Neural crest cell (in vitro differentiated cells): ENCODE results near the gene SLC43A1. TPM values are rescaled to one million over a fixed set of nuclear protein-coding genes. Genes with fewer than 3 reads are reported as not detected.

Experiments
- DNase-seq: peaks from one replicate; pipeline ENCODE4 v3.0.0; 2021; ENCODE audit warnings: low read depth, mixed read lengths, low spot score
- H3K27ac Mint-ChIP-seq: one replicate; pipeline ENCODE4 v1.8.0; 2021; ENCODE audit warnings: mild to moderate bottlenecking, mixed read lengths; ENCODE audit not compliant: unreplicated experiment
- H3K27me3 Mint-ChIP-seq: 2 replicates; pipeline ENCODE4 v1.8.0; 2021; ENCODE audit warnings: low read depth, mild to moderate bottlenecking, mixed read lengths
- H3K36me3 Mint-ChIP-seq: 2 replicates; pipeline ENCODE4 v1.8.0; 2021; ENCODE audit warnings: low read depth, mild to moderate bottlenecking, mixed read lengths
- H3K4me1 Mint-ChIP-seq: 2 replicates; pipeline ENCODE4 v1.8.0; 2021; ENCODE audit warnings: mixed read lengths
- H3K4me3 Mint-ChIP-seq: one replicate; pipeline ENCODE4 v1.8.0; 2021; ENCODE audit warnings: mild to moderate bottlenecking, mixed read lengths
- H3K9me3 Mint-ChIP-seq: 2 replicates; pipeline ENCODE4 v1.8.0; 2021; ENCODE audit warnings: mixed read lengths
- CTCF ChIP-seq: fragments of 200-600 bp; sonication (generic); conservative IDR thresholded peaks from 2 replicates; pipeline ENCODE4 v1.5.0; 2021; ENCODE audit warnings: antibody characterized with exemption, mild to moderate bottlenecking
- total RNA-seq: library from RNA; stranded (reverse); gene quantifications from 2 replicates; pipeline ENCODE4 v1.2.1, GENCODE V29; 2021

Gene SLC43A1
- total RNA-seq, 1 donor from 2014 or later = 4.5 TPM

- Mint-ChIP-seq H3K36me3 (no peaks in the 10 kb centered on the region), H3K4me3 (no peak overlapping the region), H3K27me3 (peaks cover 21% of the 10 kb centered on the region), H3K9me3 (no peaks in the 10 kb centered on the region), H3K27ac (no peak overlapping the region), H3K4me1 (no peaks in the 10 kb centered on the region)
- TF ChIP-seq CTCF = no peak
- DNase-seq = no peak
These were observed 6.9 kb downstream of the SLC43A1 start for GRCh38 chr11:57508341-57509170.

GRCh38 chr11:57506522-57506921, 9.0 kb downstream of the SLC43A1 start:
- no peaks in the 10 kb centered on the region for H3K36me3 Mint-ChIP-seq
- peaks cover under 1% of the 10 kb centered on the region for H3K27me3 Mint-ChIP-seq
- no peaks in the 10 kb centered on the region for H3K9me3 Mint-ChIP-seq
- H3K4me3 Mint-ChIP-seq = no peak overlapping the region
- no peak for DNase-seq
- no peaks in the 10 kb centered on the region for H3K4me1 Mint-ChIP-seq
- H3K27ac Mint-ChIP-seq = no peak overlapping the region
- no peak for TF ChIP-seq CTCF

GRCh38 chr11:57504511-57504910, 11.0 kb downstream of the SLC43A1 start:
- H3K9me3 Mint-ChIP-seq = no peaks in the 10 kb centered on the region
- no peaks in the 10 kb centered on the region for H3K27me3 Mint-ChIP-seq
- no peak overlapping the region for H3K27ac Mint-ChIP-seq
- peaks cover 11% of the 10 kb centered on the region for H3K4me1 Mint-ChIP-seq
- no peak for TF ChIP-seq CTCF
- no peak for DNase-seq
- no peak overlapping the region for H3K4me3 Mint-ChIP-seq
- H3K36me3 Mint-ChIP-seq = no peaks in the 10 kb centered on the region

- no peak for TF ChIP-seq CTCF
- H3K27ac Mint-ChIP-seq = no peak overlapping the region
- H3K27me3 Mint-ChIP-seq = peaks cover 5% of the 10 kb centered on the region
- H3K36me3 Mint-ChIP-seq = no peaks in the 10 kb centered on the region
- peaks cover 11% of the 10 kb centered on the region for H3K4me1 Mint-ChIP-seq
- H3K4me3 Mint-ChIP-seq = no peak overlapping the region
- no peak for DNase-seq
- no peaks in the 10 kb centered on the region for H3K9me3 Mint-ChIP-seq
These were observed 12.6 kb downstream of the SLC43A1 start for GRCh38 chr11:57502870-57503269.

GRCh38 chr11:57502376-57502775, 13.1 kb downstream of the SLC43A1 start:
- Mint-ChIP-seq H3K27me3 (peaks cover 5% of the 10 kb centered on the region), H3K4me3 (no peak overlapping the region), H3K27ac (no peak overlapping the region), H3K9me3 (no peaks in the 10 kb centered on the region), H3K36me3 (no peaks in the 10 kb centered on the region), H3K4me1 (peaks cover 11% of the 10 kb centered on the region)
- no peak for DNase-seq
- no peak for TF ChIP-seq CTCF
